ENCODE data around the gene BANF1. TPM values are rescaled to one million over a fixed set of nuclear protein-coding genes. Genes with fewer than 3 reads are reported as not detected.

Gene BANF1
- total and polyA plus RNA-seq, 2 donors (not counting 1 experiment from before 2014, with no cell fraction given), result 74.3 to 99.3 TPM

DNA sequence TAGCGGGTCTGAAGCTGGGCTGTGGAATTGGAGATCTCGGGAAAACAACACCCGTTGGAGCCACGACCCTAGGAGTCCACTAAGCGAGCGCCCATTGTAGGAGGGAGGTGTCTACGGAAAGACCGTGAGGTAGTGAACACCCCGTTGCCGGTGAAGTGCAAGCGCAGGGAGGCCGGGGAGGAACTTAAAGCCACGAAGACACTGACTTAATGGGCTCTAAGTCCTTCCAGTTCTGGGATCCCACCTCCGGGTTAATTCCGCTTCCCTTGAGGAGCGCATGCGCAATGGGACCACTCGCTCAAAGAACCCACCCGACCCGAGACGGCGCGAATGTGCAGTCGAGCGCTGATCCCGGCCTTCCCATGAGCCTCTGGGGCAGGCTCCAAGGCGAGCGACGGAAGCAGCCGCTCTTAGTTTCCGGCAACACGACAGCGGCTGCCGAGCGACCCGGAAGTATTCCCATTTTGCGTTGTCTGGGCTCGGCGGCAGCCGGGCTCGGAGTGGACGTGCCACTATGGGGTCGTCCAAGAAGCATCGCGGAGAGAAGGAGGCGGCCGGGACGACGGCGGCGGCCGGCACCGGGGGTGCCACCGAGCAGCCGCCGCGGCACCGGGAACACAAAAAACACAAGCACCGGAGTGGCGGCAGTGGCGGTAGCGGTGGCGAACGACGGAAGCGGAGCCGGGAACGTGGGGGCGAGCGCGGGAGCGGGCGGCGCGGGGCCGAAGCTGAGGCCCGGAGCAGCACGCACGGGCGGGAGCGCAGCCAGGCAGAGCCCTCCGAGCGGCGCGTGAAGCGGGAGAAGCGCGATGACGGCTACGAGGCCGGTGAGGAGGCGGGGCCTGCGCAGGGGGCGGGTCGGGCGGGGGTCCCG lies 40.8 kb upstream of the BANF1 start, which contains the start of gene SART1:
Gene SART1, plus strand, starts transcription at position 468 of the 874 bp plus-strand sequence. Its CDS starts 47 bp downstream, at position 515.
- Histone ChIP-seq H3K4me3 (ENCODE audit: control extremely low read depth in 1 of 5, extremely low read depth in 1 of 5, insufficient read depth in 1 of 5, low read depth in 2 of 5, low read length in 4 of 5) (peak within 1 kb of the TSS; percentile 74 to 90 (median 87)), H3K9ac (ENCODE audit: low read length) (peak within 1 kb of the TSS; percentile 97), H3K36me3 (replicated peaks in 1 of 2; ENCODE audit: control extremely low read depth in 1 of 2, control insufficient read depth in 1 of 2, extremely low read depth in 1 of 2, insufficient read depth in 2 of 2, low read length in 1 of 2) (peaks cover 6 to 30% of the 10 kb centered on the region in 2 experiments), H3K9me3 (ENCODE audit: control extremely low read depth in 1 of 3, control insufficient read depth in 2 of 3, insufficient read depth in 1 of 3, low read length in 2 of 3) (peaks cover 0 to 3% (median 0%) of the 10 kb centered on the region in 3 donors), H3K79me2 (ENCODE audit: control insufficient read depth, insufficient read depth, low read length) (peaks cover 54% of the 10 kb centered on the region), H3K27me3 (replicated peaks in 1 of 4; ENCODE audit: control extremely low read depth in 1 of 4, control insufficient read depth in 3 of 4, insufficient read depth in 4 of 4, low read length in 3 of 4) (no peaks in the 10 kb centered on the region), H3K27ac (ENCODE audit: low read length in 2 of 2) (peak within 1 kb of the TSS; percentile 77 to 89), H2AFZ (ENCODE audit: insufficient read depth, low read depth, low read length, poor library complexity, severe bottlenecking) (peak within 1 kb of the TSS; percentile 94), H3K4me2 (replicated peaks; ENCODE audit: low read depth, low read length, poor library complexity, severe bottlenecking) (peak within 1 kb of the TSS; percentile 95), H3K4me1 (ENCODE audit: control insufficient read depth in 2 of 2, insufficient read depth in 2 of 2, low read length in 2 of 2) (peaks cover 34 to 45% of the 10 kb centered on the region in 2 donors), H4K20me1 (ENCODE audit: control insufficient read depth, insufficient read depth, low read length, poor library complexity, severe bottlenecking) (peaks cover 37% of the 10 kb centered on the region)
- Mint-ChIP-seq H3K4me3 (peak within 1 kb of the TSS; percentile 98), H3K9me3 (ENCODE audit: insufficient read depth) (no peaks in the 10 kb centered on the region), H3K27me3 (no peaks in the 10 kb centered on the region), H3K27ac (peak within 1 kb of the TSS; percentile 98), H3K4me1 (peaks cover 51% of the 10 kb centered on the region)
- under 1% methylated on average over 95 of the region's 97 CpGs for WGBS (ENCODE audit: insufficient coverage)
- intact Hi-C loops (cut with micrococcal nuclease), result loop anchor here (1.0 kb wide), 6 partner anchors 33 to 241 kb away; partner anchors contain the start of genes BANF1, C11orf68, DRAP1 and EIF1AD
- DNase-seq (peak; percentile 97), ATAC-seq (ENCODE audit: low read depth) (peak; percentile 90)
- no peak for TF ChIP-seq CTCF (IDR thresholded peaks at IDR 0.05)
- no peak for TF ChIP-seq EZH2 (IDR thresholded peaks at IDR 0.05; ENCODE audit: borderline replicate concordance, insufficient read depth, low read depth, low read length, poor library complexity, severe bottlenecking)
- ChIA-PET CTCF (interaction anchor here (0.9 to 3.4 kb wide), 6 partner anchors 20 to 181 kb away, joined by 3 to 27 read pairs (median 4); partner anchors contain the start of genes BANF1, CCDC85B, EIF1AD and FIBP), POLR2A (interaction anchor here (0.6 to 2.2 kb wide), 11 partner anchors 32 to 897 kb away, joined by 3 to 14 read pairs (median 6); partner anchors contain the start of genes BANF1, CCDC85B, CFL1 and EIF1AD)
